IMR-90 (cell line): ENCODE measurements around the gene C10orf95. TPM values are rescaled to one million over a fixed set of nuclear protein-coding genes. Genes with fewer than 3 reads are reported as not detected.

Source experiments
- ATAC-seq: fragments of 200-7000 bp; cut with Tn5 transposase; 2 replicates; pipeline ENCODE4 v1.9.1; 2020; ENCODE audit warnings: low read depth, mild to moderate bottlenecking, moderate library complexity
- BruUV-seq: library from RNA; stranded (reverse); fragments of 400-500 nt; replicated peaks from 2 replicates; lab custom pipeline; 2021; lab: Mats Ljungman, UMichigan
- CTCF ChIA-PET: fragments of 300-600 bp; formaldehyde crosslinking; extraction: SDS; loops from one replicate; lab custom pipeline; 2021; ENCODE audit warnings: antibody characterized with exemption; lab: Yijun Ruan, JAX
- POLR2A ChIA-PET: fragments of 300-600 bp; sonication (Branson Sonifier 250); formaldehyde crosslinking; loops from one replicate; lab custom pipeline; 2022; ENCODE audit warnings: antibody characterized with exemption; ENCODE audit not compliant: unreplicated experiment; lab: Charles Lee
- DNase-seq: peaks from one replicate; pipeline ENCODE4 v3.0.0; 2013
- H2AFZ ChIP-seq: replicated peaks from 2 replicates; pipeline ENCODE3; 2013; ENCODE audit warnings: low read length, mild to moderate bottlenecking; ENCODE audit not compliant: poor library complexity
- H2AK5ac ChIP-seq: 2 replicates; pipeline ENCODE4 v1.6.1; 2013; ENCODE audit warnings: low read depth, low read length, inconsistent platforms
- H2AK9ac ChIP-seq: replicated peaks from 2 replicates; pipeline ENCODE3; 2013; ENCODE audit warnings: mild to moderate bottlenecking, low read depth, low read length, moderate library complexity; ENCODE audit not compliant: poor library complexity
- H2BK120ac ChIP-seq: 2 replicates; pipeline ENCODE4 v1.6.1; 2013; ENCODE audit warnings: low read depth, low read length, inconsistent platforms
- H2BK15ac ChIP-seq: 3 replicates; pipeline ENCODE4 v1.6.1; 2013; ENCODE audit warnings: low read depth, low read length, inconsistent platforms
- H2BK20ac ChIP-seq: 2 replicates; pipeline ENCODE4 v1.6.1; 2013; ENCODE audit warnings: low read depth, mild to moderate bottlenecking, inconsistent platforms, low read length, moderate library complexity
- H2BK5ac ChIP-seq: 2 replicates; pipeline ENCODE4 v1.6.1; 2013; ENCODE audit warnings: mild to moderate bottlenecking, low read depth, low read length, inconsistent platforms; ENCODE audit not compliant: poor library complexity, severe bottlenecking
- H3K14ac ChIP-seq: replicated peaks from 2 replicates; pipeline ENCODE4 v1.6.1; 2013; ENCODE audit warnings: low read depth, low read length, inconsistent platforms
- H3K18ac ChIP-seq: 2 replicates; pipeline ENCODE4 v1.6.1; 2013; ENCODE audit warnings: low read depth, low read length, control low read depth
- H3K23ac ChIP-seq: 2 replicates; pipeline ENCODE4 v1.6.1; 2013; ENCODE audit warnings: low read depth, low read length, inconsistent platforms
- H3K27ac ChIP-seq: 2 replicates; pipeline ENCODE4 v1.5.1; 2013; ENCODE audit warnings: mild to moderate bottlenecking, control low read depth, low read length; ENCODE audit not compliant: insufficient read depth
- H3K27me3 ChIP-seq: 2 replicates; pipeline ENCODE4 v1.6.1; 2013; ENCODE audit warnings: low read length; ENCODE audit not compliant: control insufficient read depth, insufficient read depth
- H3K36me3 ChIP-seq: 2 replicates; pipeline ENCODE4 v1.6.1; 2013; ENCODE audit warnings: low read length, mixed read lengths; ENCODE audit not compliant: control insufficient read depth, insufficient read depth
- H3K4ac ChIP-seq: 2 replicates; pipeline ENCODE4 v1.6.1; 2013; ENCODE audit warnings: low read depth, low read length, inconsistent platforms
- H3K4me1 ChIP-seq: 2 replicates; pipeline ENCODE4 v1.6.1; 2013; ENCODE audit warnings: low read length, mixed read lengths; ENCODE audit not compliant: control insufficient read depth, insufficient read depth
- H3K4me2 ChIP-seq: 2 replicates; pipeline ENCODE4 v1.6.1; 2013; ENCODE audit warnings: low read depth, mild to moderate bottlenecking, control low read depth, low read length, moderate library complexity
- H3K4me3 ChIP-seq: 2 replicates; pipeline ENCODE4 v1.5.1; 2013; ENCODE audit warnings: low read depth, mild to moderate bottlenecking, control low read depth, low read length, moderate library complexity; ENCODE audit not compliant: insufficient read depth
- H3K56ac ChIP-seq: 2 replicates; pipeline ENCODE4 v1.6.1; 2013; ENCODE audit warnings: low read length, inconsistent platforms; ENCODE audit not compliant: insufficient read depth; ENCODE audit errors: extremely low read depth
- H3K79me1 ChIP-seq, 2 experiments: 2 replicates each; pipeline ENCODE4 v1.6.1; 2013; ENCODE audit warnings: low read length in 2 of 2, inconsistent platforms in 1 of 2, low read depth in 1 of 2
- H3K9ac ChIP-seq: 2 replicates; pipeline ENCODE4 v1.6.1; 2013; ENCODE audit warnings: low read depth, low read length, control low read depth
- H3K9me1 ChIP-seq: 2 replicates; pipeline ENCODE4 v1.6.1; 2013; ENCODE audit warnings: low read length, inconsistent platforms; ENCODE audit not compliant: insufficient read depth
- H3K9me3 ChIP-seq: 2 replicates; pipeline ENCODE4 v1.6.1; 2013; ENCODE audit warnings: low read length; ENCODE audit not compliant: control insufficient read depth, insufficient read depth
- H4K20me1 ChIP-seq: 2 replicates; pipeline ENCODE4 v1.6.1; 2013; ENCODE audit warnings: low read length, inconsistent platforms; ENCODE audit not compliant: insufficient read depth
- H4K5ac ChIP-seq: 2 replicates; pipeline ENCODE4 v1.6.1; 2013; ENCODE audit warnings: mild to moderate bottlenecking, low read depth, low read length, control low read depth
- H4K8ac ChIP-seq, 2 experiments: 2 replicates each; pipeline ENCODE4 v1.6.1; 2013; ENCODE audit warnings: low read depth in 2 of 2, low read length in 2 of 2, control low read depth in 1 of 2, inconsistent platforms in 1 of 2
- H4K91ac ChIP-seq: 2 replicates; pipeline ENCODE4 v1.6.1; 2013; ENCODE audit warnings: low read depth, low read length, inconsistent platforms; ENCODE audit not compliant: insufficient read depth
- BHLHE40 ChIP-seq: fragments of 150-350 bp; IDR thresholded peaks from 2 replicates; pipeline ENCODE4 v1.6.1; 2016; ENCODE audit warnings: mild to moderate bottlenecking, low read depth, low read length
- CEBPB ChIP-seq: IDR thresholded peaks from 2 replicates; pipeline ENCODE4 v1.6.1; 2012; ENCODE audit warnings: low read depth, low read length, improper control_type of control experiment
- CHD1 ChIP-seq: IDR thresholded peaks from 2 replicates; pipeline ENCODE4 v1.6.1; 2012; ENCODE audit warnings: low read depth, low read length, improper control_type of control experiment
- CTCF ChIP-seq: conservative IDR thresholded peaks from 2 replicates; pipeline ENCODE4 v1.5.1; 2012; ENCODE audit warnings: mild to moderate bottlenecking, low read depth, low read length, improper control_type of control experiment
- FOS ChIP-seq: fragments of 150-350 bp; IDR thresholded peaks from 2 replicates; pipeline ENCODE4 v1.6.1; 2016; ENCODE audit warnings: low read depth, low read length
- MAFK ChIP-seq: IDR thresholded peaks from 2 replicates; pipeline ENCODE4 v1.6.1; 2012; ENCODE audit warnings: low read depth, low read length, improper control_type of control experiment
- MAZ ChIP-seq: IDR thresholded peaks from 2 replicates; pipeline ENCODE4 v1.6.1; 2012; ENCODE audit warnings: low read depth, mild to moderate bottlenecking, low read length, improper control_type of control experiment, moderate library complexity, borderline replicate concordance
- MXI1 ChIP-seq: IDR thresholded peaks from 2 replicates; pipeline ENCODE4 v1.6.1; 2012; ENCODE audit warnings: low read depth, mild to moderate bottlenecking, low read length, moderate library complexity, borderline replicate concordance
- NFE2L2 ChIP-seq: fragments of 150-350 bp; IDR thresholded peaks from 2 replicates; pipeline ENCODE4 v1.6.1; 2016; ENCODE audit warnings: low read depth, mild to moderate bottlenecking, low read length
- POLR2A ChIP-seq: IDR thresholded peaks from 2 replicates; pipeline ENCODE4 v1.6.1; 2012; ENCODE audit warnings: mild to moderate bottlenecking, low read depth, low read length
- RAD21 ChIP-seq: IDR thresholded peaks from 2 replicates; pipeline ENCODE4 v1.6.1; 2012; ENCODE audit warnings: low read length, improper control_type of control experiment
- RCOR1 ChIP-seq: IDR thresholded peaks from 2 replicates; pipeline ENCODE4 v1.6.1; 2012; ENCODE audit warnings: mild to moderate bottlenecking, low read length, improper control_type of control experiment; ENCODE audit not compliant: insufficient replicate concordance
- RFX5 ChIP-seq: IDR thresholded peaks from 2 replicates; pipeline ENCODE4 v1.8.0; 2012; ENCODE audit warnings: low read depth, mild to moderate bottlenecking, low read length, moderate library complexity
- SMC3 ChIP-seq: fragments of 150-350 bp; IDR thresholded peaks from 2 replicates; pipeline ENCODE4 v1.6.1; 2016; ENCODE audit warnings: low read depth, mild to moderate bottlenecking, antibody characterized with exemption, low read length, moderate library complexity
- USF2 ChIP-seq: fragments of 150-350 bp; IDR thresholded peaks from 2 replicates; pipeline ENCODE4 v1.6.1; 2017; ENCODE audit warnings: mild to moderate bottlenecking, antibody characterized with exemption, low read length, low read depth
- WGBS, 2 experiments: methylation state at CpG; one replicate each; pipeline versions ENCODE4 v1.1.5 to v1.1.7; 2013; ENCODE audit warnings: missing lambda C conversion rate in 2 of 2; ENCODE audit not compliant: insufficient read length in 1 of 2; ENCODE audit errors: extremely low coverage in 2 of 2; 5-methylcytosine and 5-hydroxymethylcytosine counted together
- dilution Hi-C: fragments of 300-500 bp; cut with HindIII; formaldehyde crosslinking; loops from one replicate; pipeline ENCODE4 v1.14.3; 2018; ENCODE audit warnings: low sequenced_read_pairs; ENCODE audit not compliant: unreplicated experiment
- in situ Hi-C: fragments of 300-500 bp; cut with MboI; formaldehyde crosslinking; loops from 3 replicates; pipeline ENCODE4 v1.14.3; 2019; ENCODE audit warnings: low sequenced_read_pairs, inconsistent platforms, mixed read lengths
- intact Hi-C: fragments of 100-400 bp; cut with micrococcal nuclease; formaldehyde crosslinking; loops from 2 replicates; pipeline ENCODE4 v1.10.0; 2022
- polyA plus RNA-seq, 3 experiments: library from polyadenylated mRNA; depleted of rRNA; stranded (reverse); fragments of >200 nt; gene quantifications; 2 replicates each; pipeline ENCODE4 v1.2.3, GENCODE V29; 2012; ENCODE audit warnings: low replicate concordance in 1 of 3
- total RNA-seq: library from RNA; depleted of rRNA; stranded (reverse); fragments of >200 nt; gene quantifications from 2 replicates; pipeline ENCODE4 v1.2.3, GENCODE V29; 2012

The C10orf95 gene
- total and polyA plus RNA-seq, 2 of the 4 experiments (the other 2 are of a cell fraction) = not detected

GRCh38 chr10:102422545-102423129 is 28.7 kb downstream of the C10orf95 start:
- ATAC-seq (peak; percentile 55), DNase-seq (peak; percentile 69)
- CTCF ChIA-PET = interaction anchor here (0.9 to 2.1 kb wide), 4 partner anchors 13 to 193 kb away, joined by 3 to 6 read pairs (median 5); partner anchors contain the start of gene NFKB2
- TF ChIP-seq MAZ = peak; percentile 38; the same call in 1 of the 2 replicates
- TF ChIP-seq SMC3 = peak; percentile 73
- TF ChIP-seq CEBPB = no peak
- TF ChIP-seq MXI1 = peak; percentile 84
- TF ChIP-seq CHD1 = no peak
- peak; percentile 83 for TF ChIP-seq RAD21
- 0 out of 2 replicates have a peak, but pooled peaks have one; percentile 12 for TF ChIP-seq BHLHE40
- TF ChIP-seq RFX5 = no peak
- no peak for TF ChIP-seq POLR2A
- TF ChIP-seq NFE2L2 = no peak
- peak; percentile 82 for TF ChIP-seq CTCF
- TF ChIP-seq USF2 = peak; percentile 77; the same call in 1 of the 2 replicates
- TF ChIP-seq RCOR1 = no peak
- no peak for TF ChIP-seq MAFK
- TF ChIP-seq FOS = no peak

More at GRCh38 chr10:102422545-102423129, 28.7 kb downstream of the C10orf95 start:
- Histone ChIP-seq H3K27me3 (peaks cover 11% of the 10 kb centered on the region; the same call in 1 of the 2 replicates), H3K56ac (no peak overlapping the region), H2AK9ac (peak overlapping the region; percentile 88), H3K27ac (no peak overlapping the region), H4K91ac (no peak overlapping the region), H4K20me1 (no peaks in the 10 kb centered on the region), H3K79me1 (peaks cover 0 to 43% of the 10 kb centered on the region in 2 experiments; a peak in 2 of 4 replicates), H3K18ac (no peak overlapping the region), H3K4ac (0 out of 2 replicates have a peak overlapping the region, but pooled peaks have one; percentile 55), H2BK120ac (no peak overlapping the region), H2AFZ (peak overlapping the region; percentile 88), H3K36me3 (peaks cover 6% of the 10 kb centered on the region; the same call in 1 of the 2 replicates), H3K9ac (peak overlapping the region; percentile 12; the same call in 1 of the 2 replicates), H3K4me3 (no peak overlapping the region), H2BK15ac (no peak overlapping the region), H3K9me3 (no peaks in the 10 kb centered on the region), H2BK5ac (no peak overlapping the region), H3K23ac (no peak overlapping the region), H4K5ac (no peak overlapping the region), H3K14ac (no peak overlapping the region), H2BK20ac (no peak overlapping the region), H4K8ac (peak overlapping the region in 1 of 2 experiments; percentile 60; a peak in 2 of 4 replicates), H2AK5ac (no peak overlapping the region), H3K9me1 (peaks cover 13% of the 10 kb centered on the region; the same call in 1 of the 2 replicates), H3K4me2 (peak overlapping the region; percentile 89), H3K4me1 (peaks cover 11% of the 10 kb centered on the region)
- dilution Hi-C loops = no loop called here
- in situ Hi-C loops = no loop called here
- POLR2A ChIA-PET = no interaction called here
- WGBS, 2 experiments = 8% methylated on average over 20 of the region's 28 CpGs; no CpG with 5 or more reads in 1 of the 2 experiments
- intact Hi-C loops = loop anchor here (1.0 kb wide), 1 partner anchor 253 kb away; no protein-coding TSS in a partner anchor
- BruUV-seq = no TSS peak
